Measurements from ENCODE around the gene CD59. TPM values are rescaled to one million over a fixed set of nuclear protein-coding genes. Genes with fewer than 3 reads are reported as not detected.
A peak's percentile ranks its signal among the peaks of the same experiment; 100 is the strongest.

Gene CD59
- total and polyA plus RNA-seq, 9 of the 15 experiments (the other 6 are each of a cell fraction or from before 2014, with no cell fraction given), result 38.1 to 338 (median 173) TPM

DNA sequence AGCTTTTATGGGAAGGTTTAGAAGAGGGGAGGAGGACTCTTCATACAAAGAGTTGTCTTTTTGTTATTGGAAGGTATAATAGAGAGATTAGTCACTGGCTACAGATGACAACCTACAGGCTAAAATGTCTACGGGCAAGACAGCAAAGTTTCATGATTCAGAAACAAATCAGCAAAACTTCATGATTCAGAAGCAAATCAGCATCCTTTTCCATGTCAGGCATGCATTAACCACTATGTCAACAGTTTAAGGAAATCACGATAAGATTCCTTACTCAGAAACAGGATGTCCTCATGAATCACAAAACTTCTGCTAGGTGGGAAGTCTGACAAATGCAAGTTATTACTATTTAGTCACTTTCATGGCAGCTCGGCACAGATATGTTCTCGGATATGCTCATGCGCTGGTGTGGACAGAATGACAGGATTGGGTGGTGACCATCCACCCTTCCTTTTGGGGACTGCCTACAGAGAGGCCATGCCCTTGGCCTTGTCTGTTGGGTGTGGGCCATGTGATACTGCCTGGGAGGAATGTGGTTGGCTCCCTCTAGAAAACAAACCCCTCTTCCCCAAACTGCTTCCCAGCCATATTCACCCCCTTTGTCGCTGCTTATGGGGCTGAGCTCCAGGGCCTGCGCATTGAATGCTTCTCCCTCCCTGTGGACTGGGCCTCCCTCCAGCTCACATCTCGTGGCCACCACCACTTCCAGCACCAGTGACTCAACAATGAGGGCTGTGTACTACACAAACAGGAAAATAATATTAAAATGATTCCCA lies 45.7 kb downstream of the CD59 start (continued):
- TF ChIP-seq ARNT (IDR thresholded peaks at IDR 0.05) (no peak), SETDB1 (IDR thresholded peaks at IDR 0.05; ENCODE audit: low read length) (no peak), JUND (IDR thresholded peaks at IDR 0.05; ENCODE audit: borderline replicate concordance, low read depth, low read length) (0 out of 2 replicates have a peak, but pooled peaks have one; percentile 44), JUND (tag; IDR thresholded peaks at IDR 0.05; ENCODE audit: borderline replicate concordance, low read depth, low read length) (no peak), BACH1 (tag; IDR thresholded peaks at IDR 0.05) (no peak), KDM4B (IDR thresholded peaks at IDR 0.05; ENCODE audit: borderline replicate concordance in 2 of 2, low read depth in 1 of 2) (no peak), GABPB2 (CRISPR knock-in tag; conservative IDR thresholded peaks at IDR 0.05) (no peak), CREM (IDR thresholded peaks at IDR 0.05; ENCODE audit: low read depth) (peak; percentile 4; the same call in 1 of the 2 replicates), EP300 (IDR thresholded peaks at IDR 0.05; ENCODE audit: low read length) (peak; percentile 47; the same call in 1 of the 2 replicates), MAFK (IDR thresholded peaks at IDR 0.05; ENCODE audit: low read length) (peak; percentile 26; the same call in 1 of the 2 replicates), TEAD4 (IDR thresholded peaks at IDR 0.05; ENCODE audit: low read length) (peak; percentile 48; the same call in 1 of the 2 replicates), TEAD4 (CRISPR knock-in tag; IDR thresholded peaks at IDR 0.05; ENCODE audit: borderline replicate concordance) (no peak), C11orf30 (IDR thresholded peaks at IDR 0.05; ENCODE audit: low read depth) (peak; percentile 13; the same call in 1 of the 2 replicates), HCFC1 (IDR thresholded peaks at IDR 0.05; ENCODE audit: low read depth, low read length) (no peak), TAF9B (IDR thresholded peaks at IDR 0.05; ENCODE audit: partially characterized antibody) (no peak), ZC3H4 (CRISPR knock-in tag; IDR thresholded peaks at IDR 0.05; ENCODE audit: borderline replicate concordance) (no peak), CBFA2T2 (conservative IDR thresholded peaks at IDR 0.05) (peak; percentile 27; the same call in 1 of the 2 replicates), HNRNPH1 (optimal IDR thresholded peaks at IDR 0.05; ENCODE audit: low read depth, low read length) (no peak), SREBF2 (CRISPR knock-in tag; IDR thresholded peaks at IDR 0.05) (no peak), ZNF165 (CRISPR knock-in tag; IDR thresholded peaks at IDR 0.05; ENCODE audit: borderline replicate concordance) (no peak), CEBPG (CRISPR knock-in tag; IDR thresholded peaks at IDR 0.05) (no peak), CEBPG (tag; conservative IDR thresholded peaks at IDR 0.05 in 1 of 2, IDR thresholded peaks at IDR 0.05 in 1 of 2) (peak in 1 of 2 experiments; percentile 29; a peak in 1 of 4 replicates), MAFF (IDR thresholded peaks at IDR 0.05; ENCODE audit: low read length) (no peak), ARID1B (IDR thresholded peaks at IDR 0.05) (peak; percentile 66), FUS (optimal IDR thresholded peaks at IDR 0.05; ENCODE audit: low read depth, low read length) (no peak), ZNF140 (CRISPR knock-in tag; IDR thresholded peaks at IDR 0.05) (no peak), ZNF584 (CRISPR knock-in tag; IDR thresholded peaks at IDR 0.05; ENCODE audit: low read depth) (0 out of 2 replicates have a peak, but pooled peaks have one; percentile 38)
- TF ChIP-seq, protein P1, sequence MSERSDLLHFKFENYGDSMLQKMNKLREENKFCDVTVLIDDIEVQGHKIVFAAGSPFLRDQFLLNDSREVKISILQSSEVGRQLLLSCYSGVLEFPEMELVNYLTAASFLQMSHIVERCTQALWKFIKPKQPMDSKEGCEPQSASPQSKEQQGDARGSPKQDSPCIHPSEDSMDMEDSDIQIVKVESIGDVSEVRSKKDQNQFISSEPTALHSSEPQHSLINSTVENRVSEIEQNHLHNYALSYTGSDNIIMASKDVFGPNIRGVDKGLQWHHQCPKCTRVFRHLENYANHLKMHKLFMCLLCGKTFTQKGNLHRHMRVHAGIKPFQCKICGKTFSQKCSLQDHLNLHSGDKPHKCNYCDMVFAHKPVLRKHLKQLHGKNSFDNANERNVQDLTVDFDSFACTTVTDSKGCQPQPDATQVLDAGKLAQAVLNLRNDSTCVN (CRISPR knock-in tag; IDR thresholded peaks at IDR 0.05), result no peak
- TF ChIP-seq, protein P2, sequence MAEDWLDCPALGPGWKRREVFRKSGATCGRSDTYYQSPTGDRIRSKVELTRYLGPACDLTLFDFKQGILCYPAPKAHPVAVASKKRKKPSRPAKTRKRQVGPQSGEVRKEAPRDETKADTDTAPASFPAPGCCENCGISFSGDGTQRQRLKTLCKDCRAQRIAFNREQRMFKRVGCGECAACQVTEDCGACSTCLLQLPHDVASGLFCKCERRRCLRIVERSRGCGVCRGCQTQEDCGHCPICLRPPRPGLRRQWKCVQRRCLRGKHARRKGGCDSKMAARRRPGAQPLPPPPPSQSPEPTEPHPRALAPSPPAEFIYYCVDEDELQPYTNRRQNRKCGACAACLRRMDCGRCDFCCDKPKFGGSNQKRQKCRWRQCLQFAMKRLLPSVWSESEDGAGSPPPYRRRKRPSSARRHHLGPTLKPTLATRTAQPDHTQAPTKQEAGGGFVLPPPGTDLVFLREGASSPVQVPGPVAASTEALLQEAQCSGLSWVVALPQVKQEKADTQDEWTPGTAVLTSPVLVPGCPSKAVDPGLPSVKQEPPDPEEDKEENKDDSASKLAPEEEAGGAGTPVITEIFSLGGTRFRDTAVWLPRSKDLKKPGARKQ (CRISPR knock-in tag; IDR thresholded peaks at IDR 0.05), result no peak

Measured in K562 (cell line).